WTC11 (cell line): ENCODE data around the gene CLTA. TPM values are rescaled to one million over a fixed set of nuclear protein-coding genes. Genes with fewer than 3 reads are reported as not detected.

Experiments used
- AR ChIP-seq: fragments of 250-450 bp; sonication (Bioruptor Pico); IDR thresholded peaks from 2 replicates; pipeline ENCODE4 v1.9.0; 2021; ENCODE audit warnings: mild to moderate bottlenecking
- ATF6 ChIP-seq: sonication (generic); formaldehyde crosslinking; IDR thresholded peaks from 2 replicates; pipeline ENCODE4 v1.8.1; 2023; ENCODE audit warnings: mild to moderate bottlenecking, missing genetic modification reagents
- CDX4 ChIP-seq: fragments of 250-450 bp; sonication (Bioruptor Pico); IDR thresholded peaks from 2 replicates; pipeline ENCODE4 v1.9.0; 2021; ENCODE audit warnings: moderate library complexity, mild to moderate bottlenecking, inconsistent platforms, borderline replicate concordance
- CREM ChIP-seq: sonication (generic); formaldehyde crosslinking; IDR thresholded peaks from 2 replicates; pipeline ENCODE4 v1.8.1; 2022; ENCODE audit warnings: mild to moderate bottlenecking, missing genetic modification reagents, moderate library complexity
- FOXJ3 ChIP-seq: sonication (generic); formaldehyde crosslinking; IDR thresholded peaks from 2 replicates; pipeline ENCODE4 v1.9.0; 2021; ENCODE audit warnings: missing genetic modification reagents, mild to moderate bottlenecking, borderline replicate concordance
- FOXK1 ChIP-seq: sonication (generic); formaldehyde crosslinking; IDR thresholded peaks from 2 replicates; pipeline ENCODE4 v1.8.0; 2022; ENCODE audit warnings: mild to moderate bottlenecking, moderate library complexity, missing genetic modification reagents
- JAZF1 ChIP-seq: fragments of 250-450 bp; sonication (Bioruptor Pico); IDR thresholded peaks from 2 replicates; pipeline ENCODE4 v1.9.0; 2021; ENCODE audit warnings: moderate library complexity, mild to moderate bottlenecking, inconsistent platforms
- JUN ChIP-seq: sonication (generic); formaldehyde crosslinking; IDR thresholded peaks from 2 replicates; pipeline ENCODE4 v1.8.0; 2023; ENCODE audit warnings: mild to moderate bottlenecking, missing genetic modification reagents
- KAT7 ChIP-seq: sonication (generic); formaldehyde crosslinking; IDR thresholded peaks from 2 replicates; pipeline ENCODE4 v1.8.1; 2023; ENCODE audit warnings: missing genetic modification reagents, mild to moderate bottlenecking, borderline replicate concordance
- MXD4 ChIP-seq: fragments of 250-450 bp; sonication (Bioruptor Pico); IDR thresholded peaks from 2 replicates; pipeline ENCODE4 v1.8.0; 2021; ENCODE audit warnings: mild to moderate bottlenecking, moderate library complexity, borderline replicate concordance
- NR3C1 ChIP-seq: sonication (generic); formaldehyde crosslinking; conservative IDR thresholded peaks from 2 replicates; pipeline ENCODE4 v1.8.1; 2023; ENCODE audit warnings: low read depth, mild to moderate bottlenecking, missing genetic modification reagents
- SMAD4 ChIP-seq: sonication (generic); formaldehyde crosslinking; IDR thresholded peaks from 2 replicates; pipeline ENCODE4 v1.8.0; 2022; ENCODE audit warnings: mild to moderate bottlenecking, missing genetic modification reagents
- SP1 ChIP-seq: sonication (generic); formaldehyde crosslinking; conservative IDR thresholded peaks from 2 replicates; pipeline ENCODE4 v1.8.1; 2022; ENCODE audit warnings: missing genetic modification reagents
- TEAD4 ChIP-seq: sonication (generic); formaldehyde crosslinking; IDR thresholded peaks from 2 replicates; pipeline ENCODE4 v1.8.0; 2022; ENCODE audit warnings: mild to moderate bottlenecking, missing genetic modification reagents
- USF1 ChIP-seq: sonication (generic); formaldehyde crosslinking; IDR thresholded peaks from 2 replicates; pipeline ENCODE4 v1.8.0; 2022; ENCODE audit warnings: mild to moderate bottlenecking, missing genetic modification reagents
- USF2 ChIP-seq: sonication (generic); formaldehyde crosslinking; IDR thresholded peaks from 2 replicates; pipeline ENCODE4 v1.8.1; 2023; ENCODE audit warnings: mild to moderate bottlenecking, missing genetic modification reagents, moderate library complexity
- ZMAT4 ChIP-seq: fragments of 250-450 bp; sonication (Bioruptor Pico); IDR thresholded peaks from 2 replicates; pipeline ENCODE4 v1.9.0; 2021; ENCODE audit warnings: mild to moderate bottlenecking
- ZNF263 ChIP-seq: sonication (generic); formaldehyde crosslinking; IDR thresholded peaks from 2 replicates; pipeline ENCODE4 v1.8.1; 2022; ENCODE audit warnings: low read depth, mild to moderate bottlenecking, moderate library complexity, missing genetic modification reagents
- ZNF281 ChIP-seq: sonication (generic); formaldehyde crosslinking; IDR thresholded peaks from 2 replicates; pipeline ENCODE4 v1.8.0; 2023; ENCODE audit warnings: mild to moderate bottlenecking, missing genetic modification reagents
- ZNF317 ChIP-seq: sonication (generic); formaldehyde crosslinking; IDR thresholded peaks from 2 replicates; pipeline ENCODE4 v1.8.1; 2023; ENCODE audit warnings: low read depth, mild to moderate bottlenecking, moderate library complexity, missing genetic modification reagents, borderline replicate concordance
- ZNF396 ChIP-seq: fragments of 250-450 bp; sonication (Bioruptor Pico); IDR thresholded peaks from 2 replicates; pipeline ENCODE4 v1.8.0; 2021; ENCODE audit warnings: mild to moderate bottlenecking, moderate library complexity, borderline replicate concordance
- ZNF425 ChIP-seq: fragments of 250-450 bp; sonication (Bioruptor Pico); conservative IDR thresholded peaks from 2 replicates; pipeline ENCODE4 v1.9.0; 2021; ENCODE audit warnings: mild to moderate bottlenecking
- ZNF671 ChIP-seq: fragments of 250-450 bp; sonication (Bioruptor Pico); IDR thresholded peaks from 2 replicates; pipeline ENCODE4 v1.8.0; 2021; ENCODE audit warnings: mild to moderate bottlenecking
- total RNA-seq: library from RNA; stranded (reverse); gene quantifications from 3 replicates; pipeline ENCODE4 v1.2.3, GENCODE V29; 2021

The CLTA gene
- total RNA-seq, 1 experiment from 2014 or later, result 213 TPM

- TF ChIP-seq ZNF396, result no peak
- TF ChIP-seq FOXK1, result peak; percentile 91
- no peak for TF ChIP-seq ATF6 (CRISPR knock-in tag)
- peak; percentile 90 for TF ChIP-seq JUN (CRISPR knock-in tag)
- TF ChIP-seq KAT7 (CRISPR knock-in tag), result 0 out of 2 replicates have a peak, but pooled peaks have one; percentile 57
- no peak for TF ChIP-seq CDX4
- TF ChIP-seq USF1 (CRISPR knock-in tag), result peak; percentile 85
- no peak for TF ChIP-seq SMAD4
- TF ChIP-seq NR3C1 (CRISPR knock-in tag), result peak; percentile 70; the same call in 1 of the 2 replicates
- no peak for TF ChIP-seq TEAD4 (CRISPR knock-in tag)
- TF ChIP-seq FOXJ3 (CRISPR knock-in tag), result no peak
- no peak for TF ChIP-seq ZNF425 (CRISPR knock-in tag)
- no peak for TF ChIP-seq ZNF317 (CRISPR knock-in tag)
- no peak for TF ChIP-seq ZNF671 (CRISPR knock-in tag)
- TF ChIP-seq MXD4 (CRISPR knock-in tag), result no peak
- TF ChIP-seq CREM (CRISPR knock-in tag), result peak; percentile 26; the same call in 1 of the 2 replicates
- TF ChIP-seq ZNF281, result no peak
- TF ChIP-seq ZMAT4 (CRISPR knock-in tag), result no peak
- no peak for TF ChIP-seq ZNF263
- 0 out of 2 replicates have a peak, but pooled peaks have one; percentile 69 for TF ChIP-seq SP1 (CRISPR knock-in tag)
- no peak for TF ChIP-seq AR (CRISPR knock-in tag)
- TF ChIP-seq USF2 (CRISPR knock-in tag), result peak; percentile 86
- no peak for TF ChIP-seq JAZF1 (CRISPR knock-in tag)
These were observed at the start of gene CLTA (continued) for GRCh38 chr9:36190388-36191289.
